HG03354 (cell line): ENCODE measurements around the gene PSTPIP1.

ENCODE experiments used
- ATAC-seq: cut with Tn5 transposase; IDR thresholded peaks from one replicate; pipeline ENCODE4 v1.9.1; 2021; ENCODE audit warnings: mild to moderate bottlenecking; ENCODE audit not compliant: unreplicated experiment, poor library complexity, severe bottlenecking

PSTPIP1 gene

DNA sequence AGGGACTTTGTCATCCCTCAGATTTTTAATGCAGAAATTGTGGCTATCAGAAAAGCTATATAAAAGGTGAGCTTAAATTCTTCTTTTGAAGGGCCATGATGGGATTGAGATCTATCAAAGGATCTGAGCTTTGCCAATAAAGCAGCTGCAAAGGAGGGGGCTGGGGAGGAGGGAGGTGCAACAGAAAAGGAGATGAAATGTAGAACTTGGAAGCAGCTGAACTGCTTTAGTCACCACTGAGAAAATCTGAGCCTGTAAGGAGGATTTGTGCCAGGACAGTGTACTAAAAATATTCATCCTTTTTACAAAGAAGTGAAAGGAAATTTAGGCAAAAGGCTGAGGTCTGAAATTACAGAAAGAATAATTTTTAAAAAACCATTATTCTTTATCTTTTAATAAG, 65.6 kb downstream of the PSTPIP1 start:
- ATAC-seq, result no peak

DNA sequence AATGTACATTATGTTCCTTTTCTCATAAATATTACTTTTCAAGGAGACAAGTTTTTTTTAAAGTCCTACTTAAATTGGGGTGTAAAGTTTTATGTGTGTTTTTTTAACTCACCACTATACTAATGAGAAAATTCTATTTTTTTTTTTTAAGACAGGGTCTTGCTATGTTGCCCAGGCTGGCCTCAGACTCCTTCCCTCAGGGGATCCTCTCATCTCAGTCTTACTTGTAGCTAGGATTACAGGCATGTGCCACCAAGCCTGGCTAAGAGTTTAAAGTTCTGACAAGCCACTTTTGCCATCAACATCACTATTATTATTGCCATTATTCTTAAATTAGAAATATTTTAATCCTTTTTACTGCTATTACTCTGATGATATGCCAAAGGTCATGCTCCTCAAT, 68.3 kb downstream of the PSTPIP1 start:
- no peak for ATAC-seq

DNA sequence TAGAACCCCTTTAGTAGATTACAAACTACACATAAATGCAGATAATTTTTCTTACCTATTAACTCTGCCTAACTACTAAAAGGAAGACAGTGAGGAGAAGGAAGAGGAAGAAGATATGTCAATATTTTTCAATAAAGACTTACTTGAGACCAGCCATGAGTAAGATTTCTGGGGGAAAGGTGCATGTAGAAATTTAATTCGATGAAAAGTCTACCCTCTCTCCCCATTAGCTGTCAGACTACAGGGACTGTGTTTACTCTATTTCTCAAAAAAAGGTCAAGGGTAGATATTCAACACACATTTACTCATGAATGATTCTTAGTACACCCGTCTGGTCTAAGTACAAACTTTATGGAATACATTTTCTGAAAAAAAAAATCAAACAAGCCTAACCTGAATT, 69.1 kb downstream of the PSTPIP1 start:
- ATAC-seq, result no peak

DNA sequence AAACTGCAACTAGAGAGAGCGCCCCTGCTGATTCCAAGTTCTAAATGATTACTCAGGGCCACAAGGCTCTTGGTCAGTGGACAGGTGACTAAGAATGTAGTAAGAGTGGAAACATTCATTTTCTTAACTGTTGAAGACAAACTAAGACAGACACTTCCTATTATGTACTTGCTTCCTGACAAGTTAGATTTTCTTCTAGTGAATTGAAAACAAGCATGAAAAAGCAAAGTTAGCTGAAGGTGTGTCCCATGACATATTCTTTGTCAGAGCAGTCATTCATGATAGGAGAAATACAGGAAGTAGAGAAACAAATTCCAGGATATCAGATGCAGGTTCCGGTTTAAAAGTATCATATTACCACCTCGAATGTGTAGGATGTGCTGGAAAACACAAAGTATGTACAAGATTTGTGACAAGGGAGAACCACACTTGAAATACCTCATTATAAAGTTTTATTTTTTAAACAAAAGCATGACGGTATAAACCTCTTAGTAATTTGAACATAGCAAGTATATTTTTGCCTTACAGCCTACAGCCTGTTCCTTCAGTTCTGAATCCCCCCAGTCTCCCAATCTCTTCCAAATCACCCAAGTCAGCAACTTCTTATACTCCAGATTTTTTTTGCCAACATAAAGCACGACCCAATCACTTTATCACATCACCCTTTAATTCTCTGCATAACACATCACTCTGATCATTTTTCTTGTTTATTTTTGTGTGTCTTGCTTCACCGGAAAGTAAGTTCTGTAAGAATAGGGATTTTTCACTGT, 69.8 kb downstream of the PSTPIP1 start:
- no peak for ATAC-seq

DNA sequence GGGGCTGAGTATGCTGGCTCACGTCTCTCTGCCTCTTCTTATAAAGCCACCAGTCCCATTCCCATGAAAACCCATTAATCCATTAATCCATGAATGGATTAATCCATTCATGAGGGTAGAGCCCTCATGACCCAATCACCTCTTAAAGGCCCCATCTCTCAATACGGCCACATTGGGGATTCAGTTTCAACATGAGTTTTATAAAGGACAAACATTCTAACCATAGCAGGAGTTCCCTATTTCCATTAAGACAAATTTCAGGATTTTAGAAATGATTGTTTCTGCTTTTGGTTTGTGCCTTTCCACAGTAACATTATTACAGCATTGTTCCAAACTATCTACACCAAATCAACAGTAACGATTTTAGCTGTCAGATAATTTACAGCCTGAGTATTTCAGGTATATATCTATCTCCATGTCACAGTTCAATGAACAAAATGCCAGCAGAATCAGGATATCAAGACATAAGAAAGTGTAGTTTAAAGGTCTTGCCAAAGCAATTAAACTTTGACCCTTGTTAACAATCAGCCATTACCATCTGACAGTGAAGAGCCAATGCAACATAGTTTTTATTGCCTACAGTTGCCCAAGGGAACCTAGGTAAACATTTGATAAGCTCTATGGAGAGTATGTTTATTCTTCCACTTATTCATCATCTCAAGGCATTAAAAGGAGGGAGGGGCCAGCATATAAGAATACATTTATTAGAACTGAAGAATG, 72.2 kb downstream of the PSTPIP1 start:
- ATAC-seq, result no peak

DNA sequence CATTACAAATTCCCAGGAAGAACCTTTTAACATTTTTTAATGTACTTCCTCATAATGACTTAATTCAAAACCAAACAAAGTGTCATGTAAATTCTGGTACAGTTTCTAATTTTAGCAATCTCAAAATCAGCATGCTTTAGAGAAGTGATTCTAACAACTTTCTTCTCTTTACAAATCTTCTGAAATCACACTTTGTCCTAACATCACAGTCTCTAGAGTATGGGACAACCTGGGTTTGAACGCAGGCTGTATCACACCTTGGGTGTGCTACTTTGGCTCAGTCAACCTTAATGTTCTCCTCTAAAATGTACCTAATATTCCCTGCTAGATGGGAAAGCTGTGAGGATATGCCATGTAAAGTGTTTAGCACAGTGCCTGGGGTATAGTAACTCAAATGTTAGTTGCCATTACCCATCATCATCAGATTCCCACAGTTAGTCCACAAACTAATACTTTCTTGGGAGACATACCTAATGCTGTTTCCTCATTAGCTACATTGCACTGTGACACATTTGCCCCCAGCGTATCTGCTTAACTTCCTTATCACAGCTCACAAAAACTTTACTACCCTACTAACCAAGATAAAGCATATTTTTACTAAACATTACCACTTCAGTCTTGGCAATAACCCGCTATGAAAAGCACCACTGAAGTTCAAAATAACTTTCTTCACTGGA, 72.9 kb downstream of the PSTPIP1 start:
- no peak for ATAC-seq

DNA sequence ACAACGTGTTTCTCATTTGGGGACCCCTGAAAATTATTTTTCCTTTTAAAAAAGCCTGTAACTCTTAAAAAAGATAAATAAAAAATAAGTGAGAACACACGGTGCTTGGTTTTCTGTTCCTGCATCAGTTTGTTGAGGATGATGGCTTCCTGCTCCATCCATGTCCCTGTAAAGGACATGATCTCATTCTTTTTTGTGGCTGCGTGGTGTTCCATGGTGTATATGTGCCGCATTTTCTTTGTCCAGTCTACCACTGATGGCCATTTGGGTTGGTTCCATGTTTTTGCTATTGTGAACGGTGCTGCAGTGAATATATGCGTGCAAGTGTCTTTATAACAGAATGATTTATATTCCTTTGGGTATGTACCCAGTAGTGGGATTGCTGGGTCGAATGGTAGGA, 73.7 kb downstream of the PSTPIP1 start:
- no peak for ATAC-seq

DNA sequence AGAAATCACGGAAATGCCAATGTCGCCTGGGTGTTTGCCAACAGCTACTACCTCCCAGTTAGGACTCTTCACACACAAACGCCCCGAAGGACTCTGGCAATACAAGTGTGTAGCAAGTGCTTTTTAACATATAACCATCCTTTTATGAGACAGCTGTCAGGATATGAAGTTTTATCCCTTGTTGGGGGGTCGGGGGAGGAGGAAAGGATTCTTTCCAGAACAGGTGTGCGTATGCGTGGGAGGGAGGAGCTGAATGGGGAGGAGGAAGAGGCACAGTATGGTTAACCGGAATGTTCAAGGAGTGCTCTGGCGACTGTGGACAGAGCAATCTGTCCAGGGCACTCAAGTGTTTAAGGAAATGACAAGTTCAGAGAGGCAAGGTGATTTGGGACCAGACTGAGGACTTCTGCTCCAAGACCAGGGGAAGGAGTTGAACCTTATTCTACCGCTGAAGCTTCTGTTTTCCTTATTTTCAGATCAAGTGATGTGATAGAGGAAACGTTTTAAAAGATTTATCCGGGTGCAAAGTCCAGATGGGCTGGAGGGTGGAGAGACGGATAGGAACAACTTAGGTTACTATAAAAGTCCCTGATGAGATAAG, 74.7 kb downstream of the PSTPIP1 start:
- ATAC-seq, result no peak

DNA sequence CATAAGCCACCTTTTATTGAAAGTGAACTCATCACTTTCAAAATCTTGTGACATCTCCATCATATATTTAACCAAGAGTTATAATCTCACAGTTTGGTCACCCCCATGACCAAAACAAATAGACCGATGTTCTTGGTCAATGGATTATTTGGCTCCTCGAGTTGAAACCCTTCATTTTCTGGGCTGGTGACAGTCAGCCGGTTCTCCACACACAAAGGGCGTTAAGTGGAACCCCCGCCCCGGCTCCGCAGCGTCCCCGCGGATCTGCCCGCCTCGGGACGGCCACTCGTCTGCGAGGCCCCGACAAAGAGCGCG, 75.2 kb downstream of the PSTPIP1 start:
- no peak for ATAC-seq

DNA sequence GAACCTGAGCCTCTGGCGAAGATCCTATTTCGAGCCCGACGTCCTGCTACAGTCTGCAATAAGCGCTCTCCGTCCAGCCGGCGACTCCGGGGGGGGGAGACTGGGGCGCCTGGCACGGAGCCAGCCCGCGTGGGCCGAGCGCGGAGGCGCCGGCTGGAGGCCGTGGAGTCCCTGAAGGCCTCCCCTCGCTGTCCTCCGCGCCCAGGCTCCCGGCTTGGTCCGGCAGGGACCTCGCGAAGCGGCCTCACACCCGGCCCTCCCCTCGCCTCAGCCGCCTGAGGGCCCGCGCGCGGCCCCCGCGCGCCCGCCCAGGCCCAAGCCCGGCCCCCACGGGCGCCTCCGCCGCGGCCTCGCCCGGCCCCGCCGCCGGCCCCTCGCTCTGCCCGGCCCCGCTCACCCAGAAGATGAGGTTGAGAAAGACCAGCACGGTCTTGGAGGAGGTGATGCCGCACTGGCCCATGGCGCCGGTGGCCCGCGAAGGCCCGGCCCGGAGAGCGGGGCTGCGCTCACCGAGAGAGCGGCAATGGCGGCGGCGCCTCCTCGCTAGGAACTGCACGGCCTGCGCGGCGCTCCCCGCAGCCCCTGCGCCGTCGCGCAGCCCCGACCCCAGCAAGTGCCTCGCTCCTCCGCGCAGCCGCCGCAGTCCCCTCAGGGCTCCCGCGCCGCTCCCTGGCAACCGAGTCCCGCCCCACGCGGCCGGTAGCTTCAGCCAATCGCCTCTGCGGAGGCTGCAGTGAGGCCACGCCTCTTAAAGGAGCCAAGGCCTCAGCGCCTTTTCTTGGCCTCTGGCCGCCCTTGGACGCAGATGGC, 75.8 kb downstream of the PSTPIP1 start, which contains the start of gene TSPAN3:
Gene TSPAN3 (minus strand): TSS at position 615 of the 810 bp plus-strand sequence. CDS start 155 bp downstream, at position 460.
- peak; percentile 97 for ATAC-seq

DNA sequence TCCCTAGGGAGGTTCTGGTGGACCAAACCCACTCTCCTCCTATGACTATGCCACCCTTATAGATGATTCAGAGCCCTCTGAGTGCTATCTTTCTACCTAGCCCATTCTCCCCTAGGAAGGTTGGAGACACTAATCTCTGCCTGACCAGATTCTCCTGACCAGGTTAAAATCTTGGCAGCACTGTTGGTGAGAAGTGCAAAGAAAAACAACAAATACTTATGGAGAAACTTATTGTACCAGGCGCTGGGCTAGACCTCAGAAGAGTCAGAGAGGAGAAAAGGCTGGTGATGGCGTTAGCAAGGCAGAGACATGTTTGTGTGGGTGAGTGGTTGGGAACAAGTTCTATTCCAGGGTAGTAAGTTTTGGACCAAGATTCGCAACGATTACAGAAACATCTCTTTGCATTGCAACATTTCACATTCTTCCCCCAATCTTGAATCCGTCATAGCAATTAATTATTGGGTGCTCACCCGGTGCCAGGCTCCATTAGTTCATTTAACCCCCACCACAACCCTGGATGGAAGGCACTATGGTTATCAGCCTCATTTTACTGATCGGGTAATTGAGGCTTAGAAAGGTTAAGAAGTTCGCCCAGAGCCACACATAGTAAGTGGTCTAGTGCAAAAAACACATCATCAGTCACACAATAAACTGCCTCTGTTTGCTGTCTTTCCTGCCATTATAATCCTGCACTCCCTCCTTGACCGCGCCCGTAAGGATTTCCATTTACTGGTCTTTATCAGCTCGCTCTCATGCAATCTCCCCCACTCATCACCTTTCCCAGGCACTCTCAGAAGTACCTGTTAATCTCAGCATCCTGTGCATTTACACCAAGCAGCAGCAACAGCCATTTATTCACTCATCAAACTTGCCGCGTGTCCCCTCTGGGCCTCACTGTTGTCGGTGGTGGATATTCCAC, 76.6 kb downstream of the PSTPIP1 start:
- no peak for ATAC-seq

DNA sequence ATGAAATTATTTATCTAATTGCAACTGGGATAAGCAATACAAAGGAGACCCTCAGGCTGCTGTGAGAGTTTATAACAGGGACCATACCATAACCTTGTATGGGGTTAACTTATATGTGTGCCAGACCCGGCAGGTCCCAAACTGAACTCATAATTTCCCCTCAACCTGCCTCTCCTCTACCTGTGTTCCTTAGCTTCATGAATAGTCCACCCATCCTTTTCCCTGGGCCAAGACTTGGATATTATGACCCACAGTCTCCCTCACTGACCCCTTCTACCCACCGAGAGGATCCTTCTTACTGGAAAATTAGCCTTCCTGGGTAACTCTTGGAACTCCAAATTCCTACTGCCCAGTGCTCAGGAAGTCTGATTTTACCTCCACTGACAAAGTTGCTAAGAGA, 79.4 kb downstream of the PSTPIP1 start:
- ATAC-seq, result no peak

DNA sequence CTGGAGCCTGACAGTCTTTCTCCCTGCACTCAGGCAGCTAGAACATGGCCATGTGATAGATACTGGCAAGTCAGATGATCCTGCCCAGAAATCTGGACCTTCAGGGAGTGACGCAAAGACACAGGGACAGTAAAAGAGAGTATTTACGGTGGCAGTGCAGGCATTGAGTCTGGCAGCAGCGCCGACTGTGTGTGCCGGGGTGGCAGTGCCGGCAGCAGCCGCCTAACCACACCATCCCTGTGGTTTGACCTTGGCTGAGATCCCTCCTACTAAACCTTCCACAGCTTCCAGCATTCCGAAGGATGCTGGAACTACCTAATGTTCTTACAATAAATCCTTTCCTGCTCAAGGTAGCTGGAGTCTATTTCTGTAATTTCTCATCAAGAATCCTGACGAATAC, 80.6 kb downstream of the PSTPIP1 start:
- ATAC-seq, result no peak

DNA sequence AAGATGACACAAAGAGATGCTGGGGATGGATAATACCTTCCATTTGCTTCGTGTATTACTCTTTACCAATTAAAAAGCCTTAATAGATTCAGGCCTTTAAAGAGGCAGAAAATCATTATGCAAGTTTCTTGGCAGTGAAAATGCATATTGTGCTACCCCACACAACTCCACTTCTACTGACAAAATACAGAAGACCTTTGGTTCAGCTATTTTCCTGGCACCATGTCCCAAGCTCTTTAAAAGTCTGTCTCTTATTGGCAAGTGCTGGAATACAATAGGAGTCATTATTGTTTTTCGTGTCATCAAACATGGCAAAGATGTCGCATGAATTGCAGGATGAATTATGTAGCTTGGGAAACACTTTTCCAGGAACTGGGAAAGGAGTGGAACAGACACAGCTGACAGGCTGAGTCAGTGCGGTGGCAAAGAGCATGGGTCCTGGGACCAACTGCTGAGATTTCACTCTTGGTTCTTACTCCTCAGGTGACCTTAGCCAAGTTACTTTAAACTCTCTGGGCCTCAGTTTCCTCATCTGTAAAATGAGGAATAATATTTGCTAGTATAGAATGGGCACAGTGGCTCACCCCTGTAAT, 81.5 kb downstream of the PSTPIP1 start:
- ATAC-seq, result no peak

DNA sequence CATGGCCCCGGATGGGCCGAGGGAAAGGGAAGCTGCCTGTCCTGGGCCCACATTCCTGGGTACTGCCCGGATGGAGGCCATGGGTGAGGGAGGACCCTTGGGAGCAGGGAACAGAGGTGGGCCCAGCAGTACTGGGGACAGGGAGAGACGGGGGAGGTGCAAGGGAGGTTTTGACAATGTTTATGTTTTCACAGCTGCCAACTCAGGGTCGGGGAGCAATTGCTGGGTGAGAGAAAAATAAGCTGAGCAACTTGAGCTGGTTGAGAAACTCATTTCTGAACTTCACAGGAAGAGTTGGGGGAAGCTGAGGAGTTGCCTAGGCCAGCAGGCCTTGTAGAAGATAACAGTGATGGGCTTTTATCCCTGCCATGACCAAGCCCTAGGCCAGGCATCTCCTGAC, 87.0 kb downstream of the PSTPIP1 start:
- no peak for ATAC-seq

DNA sequence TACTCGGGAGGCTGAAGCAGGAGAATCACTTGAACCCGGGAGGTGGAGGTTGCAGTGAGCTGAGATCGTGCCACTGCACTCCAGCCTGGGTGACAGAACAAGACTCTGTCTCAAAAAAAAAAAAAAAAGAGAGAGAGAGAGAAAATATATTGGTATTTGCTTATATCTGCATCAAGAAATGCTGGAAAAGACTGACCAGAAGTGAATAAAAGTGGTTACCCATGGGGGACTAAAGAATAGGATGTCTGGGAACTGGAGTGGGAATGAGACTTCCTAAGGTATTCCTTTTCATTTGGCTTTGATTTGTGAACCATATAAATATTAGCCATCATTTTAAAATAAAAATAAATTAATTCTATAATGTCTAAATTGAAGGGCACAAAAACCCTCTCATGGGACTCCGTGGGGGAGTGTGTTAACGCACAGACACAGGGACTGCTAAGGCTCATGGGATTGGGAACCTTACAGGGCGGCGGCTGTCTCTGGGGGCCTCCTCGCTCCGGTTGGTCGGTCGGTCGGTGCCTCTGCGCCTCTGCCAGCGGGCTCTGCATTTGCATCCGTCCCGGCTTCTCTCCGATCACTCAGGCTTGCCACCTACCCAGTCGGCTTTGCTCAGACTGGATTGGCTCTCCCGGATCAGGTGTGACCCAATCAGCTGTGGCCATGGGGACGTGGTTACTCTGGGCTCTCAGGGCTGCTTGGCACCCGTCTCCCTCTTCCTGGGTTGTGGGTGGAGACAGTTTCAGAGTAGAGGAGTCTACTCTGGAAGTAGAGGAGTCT, 88.6 kb downstream of the PSTPIP1 start:
- peak; percentile 89 for ATAC-seq

DNA sequence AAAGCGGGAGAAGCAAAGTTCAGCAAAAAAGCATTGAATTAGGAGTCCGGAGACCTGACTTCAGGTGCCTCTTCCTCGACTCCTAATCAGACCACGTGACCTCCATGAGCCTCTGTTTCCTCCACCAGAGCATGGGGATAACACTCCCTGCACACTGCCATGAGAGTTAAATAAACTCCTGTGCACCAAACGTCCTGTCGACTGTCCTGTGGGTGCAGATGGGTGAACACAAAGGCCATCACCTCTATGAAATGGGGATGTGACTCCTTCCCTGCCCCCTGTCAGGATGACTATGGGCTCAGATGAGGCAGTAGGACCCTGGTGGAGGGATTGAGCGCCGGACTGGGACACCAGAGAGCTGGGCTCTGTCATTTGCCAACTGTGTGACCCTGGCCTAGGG, 89.5 kb downstream of the PSTPIP1 start:
- no peak for ATAC-seq

DNA sequence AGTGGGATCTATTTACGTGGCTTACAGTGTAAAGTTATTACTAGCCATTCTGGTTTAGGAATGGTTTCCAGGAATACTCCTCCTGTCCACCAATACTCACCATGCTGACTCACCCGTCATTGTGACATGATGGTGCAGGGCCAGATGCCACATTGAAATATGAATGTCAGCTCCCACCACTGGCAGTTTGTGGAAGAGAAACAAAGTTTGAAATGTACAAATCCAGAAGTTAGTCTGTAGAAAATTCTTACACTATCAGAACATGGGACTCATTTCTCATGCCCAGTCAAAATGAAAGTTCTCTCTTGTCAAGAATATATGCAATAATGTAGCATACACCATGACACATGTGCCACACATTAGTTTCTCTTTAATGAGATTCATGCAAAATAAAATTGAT, 90.4 kb downstream of the PSTPIP1 start:
- ATAC-seq, result no peak
